GM23248 (cell line): ENCODE results near the gene CLDN18.

ENCODE experiments used
- EZH2 ChIP-seq: fragments of 200-600 bp; sonication (generic); IDR thresholded peaks from 2 replicates; pipeline ENCODE4 v1.6.1; 2018; ENCODE audit warnings: antibody characterized with exemption, mild to moderate bottlenecking; ENCODE audit not compliant: insufficient read depth, poor library complexity, severe bottlenecking
- EZH2phosphoT487 ChIP-seq: fragments of 200-600 bp; sonication (generic); IDR thresholded peaks from 2 replicates; pipeline ENCODE4 v1.6.1; 2018; ENCODE audit warnings: antibody characterized with exemption, moderate library complexity, mild to moderate bottlenecking, low read depth; ENCODE audit not compliant: insufficient read depth

GRCh38 chr3:137972396-137972795 lies 37.6 kb upstream of the CLDN18 start:
- TF ChIP-seq EZH2 (no peak), EZH2phosphoT487 (no peak)
